Right ventricle myocardium inferior (tissue), 1 donor: ENCODE data around the gene DOK7. TPM values are rescaled to one million over a fixed set of nuclear protein-coding genes. Genes with fewer than 3 reads are reported as not detected.

ENCODE experiments used
- ATAC-seq: fragments of 200-7000 bp; cut with Tn5 transposase; one replicate; pipeline ENCODE4 v1.9.1; 2020; ENCODE audit warnings: mild to moderate bottlenecking, moderate library complexity
- DNase-seq: peaks from one replicate; pipeline ENCODE4 v3.0.0; 2021; ENCODE audit errors: missing footprints
- intact Hi-C: fragments of 100-400 bp; cut with DNase I; formaldehyde crosslinking; loops from one replicate; pipeline ENCODE4 v1.11.0; 2022
- long read RNA-seq: library from polyadenylated mRNA; unstranded; transcript quantifications from one replicate; pipeline ENCODE4 v2.0.0, GENCODE V29; 2021
- total RNA-seq: library from RNA; stranded (reverse); fragmentation: NEBNext Ultra II Directional; extraction: Animal tissue kit (Norgen Biotek cat#: 25700); gene quantifications from one replicate; pipeline ENCODE4 v1.2.1, GENCODE V29; 2021
- donor health status: DM: no; HTN: yes; CAD: no; lungs with severe emphysema.

DOK7 gene, protein sequence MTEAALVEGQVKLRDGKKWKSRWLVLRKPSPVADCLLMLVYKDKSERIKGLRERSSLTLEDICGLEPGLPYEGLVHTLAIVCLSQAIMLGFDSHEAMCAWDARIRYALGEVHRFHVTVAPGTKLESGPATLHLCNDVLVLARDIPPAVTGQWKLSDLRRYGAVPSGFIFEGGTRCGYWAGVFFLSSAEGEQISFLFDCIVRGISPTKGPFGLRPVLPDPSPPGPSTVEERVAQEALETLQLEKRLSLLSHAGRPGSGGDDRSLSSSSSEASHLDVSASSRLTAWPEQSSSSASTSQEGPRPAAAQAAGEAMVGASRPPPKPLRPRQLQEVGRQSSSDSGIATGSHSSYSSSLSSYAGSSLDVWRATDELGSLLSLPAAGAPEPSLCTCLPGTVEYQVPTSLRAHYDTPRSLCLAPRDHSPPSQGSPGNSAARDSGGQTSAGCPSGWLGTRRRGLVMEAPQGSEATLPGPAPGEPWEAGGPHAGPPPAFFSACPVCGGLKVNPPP
- total RNA-seq, result 35.5 TPM
- long read RNA-seq, transcript DOK7-201 (7 exons, 2,562 nt), result major isoform, 34 of 72 reads
- long read RNA-seq, transcript DOK7-203 (7 exons, 2,551 nt), result minor isoform, 8 of 72 reads
- long read RNA-seq, partial matches to known transcripts, result 17 of 72 reads
- long read RNA-seq, other reads (novel, unspliced or antisense), result 13 of 72 reads

GRCh38 chr4:3462790-3463415 lies at the start of gene DOK7:
Gene DOK7, plus strand, starts transcription at chr4:3463306. Its CDS starts 70 bp downstream, at chr4:3463376.
- intact Hi-C loops, result no loop called here
- ATAC-seq, result peak; percentile 53
- peak; percentile 71 for DNase-seq

- DNase-seq (peak; percentile 49), ATAC-seq (no peak)
- intact Hi-C loops, result no loop called here
Observed at GRCh38 chr4:3413675-3414420, 49.3 kb upstream of the DOK7 start.

GRCh38 chr4:3414421-3415279 lies 48.5 kb upstream of the DOK7 start:
- intact Hi-C loops, result no loop called here
- DNase-seq (peak; percentile 65), ATAC-seq (no peak)

GRCh38 chr4:3415471-3416141 lies 47.5 kb upstream of the DOK7 start:
- ATAC-seq (no peak), DNase-seq (peak; percentile 60)
- intact Hi-C loops, result no loop called here

GRCh38 chr4:3416270-3416669 lies 46.8 kb upstream of the DOK7 start:
- DNase-seq, result peak; percentile 9
- ATAC-seq, result no peak
- intact Hi-C loops, result no loop called here

DNA sequence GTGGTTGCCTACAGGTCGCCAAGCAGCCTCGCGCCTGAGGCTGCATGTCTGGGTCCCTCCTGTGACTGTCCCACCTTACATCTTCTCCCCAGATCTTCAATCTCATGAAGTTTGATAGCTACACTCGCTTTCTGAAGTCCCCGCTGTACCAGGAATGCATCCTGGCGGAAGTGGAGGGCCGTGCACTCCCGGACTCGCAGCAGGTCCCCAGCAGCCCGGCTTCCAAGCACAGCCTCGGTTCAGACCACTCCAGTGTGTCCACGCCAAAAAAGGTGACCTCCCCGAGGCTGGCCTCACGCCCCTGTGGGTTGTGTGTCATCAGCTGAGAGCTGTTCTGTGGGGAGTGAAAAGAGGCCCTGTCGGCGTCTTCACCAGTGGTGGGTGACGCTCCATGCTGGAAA lies 46.3 kb upstream of the DOK7 start:
- no peak for ATAC-seq
- DNase-seq, result peak; percentile 64
- intact Hi-C loops, result no loop called here

GRCh38 chr4:3417448-3417847 lies 45.7 kb upstream of the DOK7 start:
- DNase-seq (peak; percentile 55), ATAC-seq (no peak)
- intact Hi-C loops, result no loop called here

DNA sequence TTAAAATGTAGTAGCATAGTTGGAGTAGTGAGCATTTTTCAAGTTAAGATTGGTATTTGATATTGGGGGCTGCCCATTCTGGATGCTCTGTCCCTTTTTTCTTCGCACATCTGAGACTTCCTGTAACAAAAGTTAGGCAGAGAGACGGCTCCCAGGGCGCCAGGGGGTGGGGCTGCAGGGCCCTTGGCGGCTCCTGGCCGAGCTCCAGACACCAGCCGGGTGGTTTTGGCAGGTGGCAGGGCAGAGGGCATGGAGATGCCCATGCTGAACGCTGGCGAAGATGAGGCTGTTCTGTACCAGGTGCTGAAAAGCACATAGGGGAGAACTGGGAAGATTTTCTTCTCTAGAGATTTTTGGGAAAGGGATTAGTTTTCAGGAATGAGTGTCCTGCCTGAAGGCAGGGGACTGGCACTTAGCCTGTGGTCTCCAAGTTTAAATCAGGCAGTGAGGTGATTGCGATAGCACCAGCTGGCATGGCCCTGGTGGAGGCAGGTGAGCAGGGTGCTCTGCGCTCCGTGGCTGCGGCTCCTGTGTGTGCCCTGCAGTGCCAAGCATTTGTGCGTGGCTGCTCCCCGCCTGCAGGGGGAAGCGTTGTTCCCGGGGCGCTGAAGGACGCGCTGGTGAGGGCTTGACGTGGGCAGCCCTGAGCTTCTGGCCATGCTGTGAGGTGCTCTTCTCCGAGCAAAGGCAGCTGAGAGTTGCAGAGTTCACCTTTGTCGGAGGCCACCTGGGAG lies 44.9 kb upstream of the DOK7 start:
- intact Hi-C loops, result no loop called here
- peak; percentile 25 for DNase-seq
- no peak for ATAC-seq

GRCh38 chr4:3419836-3420605 lies 43.1 kb upstream of the DOK7 start:
- ATAC-seq (no peak), DNase-seq (peak; percentile 28)
- intact Hi-C loops, result no loop called here

DNA sequence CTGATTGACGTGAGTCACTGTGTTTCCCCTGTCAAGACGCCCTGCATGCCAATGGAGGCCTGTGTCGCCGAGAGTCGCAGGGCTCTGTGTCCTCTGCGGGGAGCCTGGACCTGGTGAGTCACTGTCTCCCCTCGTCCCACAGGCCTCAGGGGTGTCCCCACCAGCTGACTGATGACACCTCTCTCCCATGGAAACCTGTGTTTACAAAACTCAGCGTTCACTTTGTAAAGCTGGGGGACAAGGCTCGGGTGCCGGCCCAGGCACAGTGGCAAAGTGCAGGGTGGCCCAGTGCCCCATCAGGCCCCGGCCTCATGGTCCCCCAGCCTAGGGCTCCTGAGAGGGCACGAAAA lies 42.5 kb upstream of the DOK7 start:
- DNase-seq (peak; percentile 32), ATAC-seq (no peak)
- intact Hi-C loops, result no loop called here

DNA sequence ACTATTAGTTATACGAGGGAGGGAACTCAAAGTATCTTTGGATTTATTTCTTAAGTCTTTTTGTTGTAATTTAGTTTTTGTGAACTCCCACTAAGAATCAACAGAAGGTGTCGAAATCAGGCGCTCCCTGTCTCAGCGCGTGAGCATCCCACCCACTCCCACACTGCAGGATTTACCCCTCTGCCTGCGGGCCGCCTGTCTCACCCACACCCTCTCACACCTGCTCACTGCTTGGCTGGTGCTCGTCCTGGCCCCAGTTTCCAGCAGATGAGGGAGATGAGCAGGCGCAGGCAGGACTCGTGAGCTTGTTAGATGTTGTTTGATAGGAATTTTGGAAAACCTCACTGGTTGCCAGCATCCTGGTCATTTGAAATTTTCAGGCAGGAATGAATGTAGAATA lies 42.1 kb upstream of the DOK7 start:
- intact Hi-C loops, result no loop called here
- DNase-seq (peak; percentile 39), ATAC-seq (no peak)

DNA sequence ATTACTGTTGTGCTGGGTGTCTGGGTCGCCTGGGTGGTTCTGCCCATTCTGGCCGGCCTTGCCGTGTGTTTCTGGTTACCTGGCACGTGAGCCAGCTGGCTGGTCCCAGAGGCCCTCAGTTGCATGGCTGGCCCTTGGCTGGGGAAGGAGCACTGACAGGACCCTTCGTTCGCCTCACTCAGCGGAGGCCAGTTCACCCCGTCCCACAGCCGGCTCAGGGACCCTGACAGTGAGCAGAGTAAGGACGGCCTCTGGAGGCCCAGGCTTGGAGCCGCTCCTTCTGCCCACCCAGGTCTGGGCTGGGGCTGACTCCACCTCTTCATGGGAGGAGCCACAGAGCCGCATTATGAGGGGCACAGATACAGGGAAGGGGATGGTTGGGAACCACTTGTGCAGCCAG lies 41.6 kb upstream of the DOK7 start:
- intact Hi-C loops, result no loop called here
- ATAC-seq (no peak), DNase-seq (peak; percentile 67)

- intact Hi-C loops, result no loop called here
- ATAC-seq (no peak), DNase-seq (peak; percentile 23)
Observed at GRCh38 chr4:3422241-3422801, 40.8 kb upstream of the DOK7 start.

GRCh38 chr4:3422808-3423297 lies 40.3 kb upstream of the DOK7 start:
- intact Hi-C loops, result no loop called here
- DNase-seq, result peak; percentile 33
- ATAC-seq, result no peak

DNA sequence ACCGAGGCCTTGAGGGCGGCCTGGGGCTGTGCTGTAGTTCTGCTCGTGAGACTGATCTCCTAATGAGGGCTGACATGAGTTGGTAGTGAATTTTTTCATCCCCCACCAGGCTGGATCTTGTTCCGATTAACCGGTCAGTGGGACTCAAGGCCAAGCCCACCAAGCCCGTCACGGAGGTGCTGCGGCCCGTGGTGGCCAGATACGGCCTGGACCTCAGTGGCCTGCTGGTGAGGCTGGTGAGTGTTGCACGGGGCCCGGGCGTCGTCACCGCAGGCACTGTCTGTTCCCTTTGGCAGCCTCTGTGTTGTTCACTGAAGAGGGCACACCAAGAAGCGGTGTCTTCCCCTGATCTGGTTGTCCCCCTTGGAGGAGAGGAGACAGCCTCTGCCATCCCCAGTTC lies 39.7 kb upstream of the DOK7 start:
- ATAC-seq (no peak), DNase-seq (peak; percentile 31)
- intact Hi-C loops, result no loop called here

GRCh38 chr4:3423952-3424351 lies 39.2 kb upstream of the DOK7 start:
- ATAC-seq (no peak), DNase-seq (no peak)
- intact Hi-C loops, result no loop called here
